Measurements from ENCODE around the gene DNAL1. TPM values are rescaled to one million over a fixed set of nuclear protein-coding genes. Genes with fewer than 3 reads are reported as not detected.
A peak's percentile ranks its signal among the peaks of the same experiment; 100 is the strongest.

The DNAL1 gene
- total and polyA plus RNA-seq, 8 donors: 14.6 to 19.5 (median 17.0) TPM

GRCh38 chr14:73748858-73749357, 104.1 kb downstream of the DNAL1 start:
- no peaks in the 10 kb centered on the region for H3K27me3 ChIP-seq
- TF ChIP-seq, protein P1, sequence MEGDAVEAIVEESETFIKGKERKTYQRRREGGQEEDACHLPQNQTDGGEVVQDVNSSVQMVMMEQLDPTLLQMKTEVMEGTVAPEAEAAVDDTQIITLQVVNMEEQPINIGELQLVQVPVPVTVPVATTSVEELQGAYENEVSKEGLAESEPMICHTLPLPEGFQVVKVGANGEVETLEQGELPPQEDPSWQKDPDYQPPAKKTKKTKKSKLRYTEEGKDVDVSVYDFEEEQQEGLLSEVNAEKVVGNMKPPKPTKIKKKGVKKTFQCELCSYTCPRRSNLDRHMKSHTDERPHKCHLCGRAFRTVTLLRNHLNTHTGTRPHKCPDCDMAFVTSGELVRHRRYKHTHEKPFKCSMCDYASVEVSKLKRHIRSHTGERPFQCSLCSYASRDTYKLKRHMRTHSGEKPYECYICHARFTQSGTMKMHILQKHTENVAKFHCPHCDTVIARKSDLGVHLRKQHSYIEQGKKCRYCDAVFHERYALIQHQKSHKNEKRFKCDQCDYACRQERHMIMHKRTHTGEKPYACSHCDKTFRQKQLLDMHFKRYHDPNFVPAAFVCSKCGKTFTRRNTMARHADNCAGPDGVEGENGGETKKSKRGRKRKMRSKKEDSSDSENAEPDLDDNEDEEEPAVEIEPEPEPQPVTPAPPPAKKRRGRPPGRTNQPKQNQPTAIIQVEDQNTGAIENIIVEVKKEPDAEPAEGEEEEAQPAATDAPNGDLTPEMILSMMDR (IDR thresholded peaks at IDR 0.05): no peak
- H3K4me3 ChIP-seq: no peak overlapping the region
- intact Hi-C loops (cut with DNase I): no loop called here
- ATAC-seq (no peak), DNase-seq (no peak)
- peak overlapping the region in 1 of 2 donors; percentile 92 for H3K27ac ChIP-seq
- no peaks in the 10 kb centered on the region for H3K36me3 ChIP-seq
- no peaks in the 10 kb centered on the region for H3K9me3 ChIP-seq
- H3K4me1 ChIP-seq: peaks cover 78 to 100% of the 10 kb centered on the region in 2 donors

- Histone ChIP-seq H3K4me3 (no peak overlapping the region), H3K9me3 (no peaks in the 10 kb centered on the region), H3K36me3 (no peaks in the 10 kb centered on the region), H3K27me3 (no peaks in the 10 kb centered on the region), H3K4me1 (peaks cover 78 to 100% of the 10 kb centered on the region in 2 donors), H3K27ac (peak overlapping the region in 1 of 2 donors; percentile 92)
- DNase-seq: no peak
- TF ChIP-seq, protein P1 (IDR thresholded peaks at IDR 0.05): no peak
- intact Hi-C loops (cut with DNase I): no loop called here
- ATAC-seq: no peak
These were observed 105.1 kb downstream of the DNAL1 start for GRCh38 chr14:73749706-73750530.

DNA sequence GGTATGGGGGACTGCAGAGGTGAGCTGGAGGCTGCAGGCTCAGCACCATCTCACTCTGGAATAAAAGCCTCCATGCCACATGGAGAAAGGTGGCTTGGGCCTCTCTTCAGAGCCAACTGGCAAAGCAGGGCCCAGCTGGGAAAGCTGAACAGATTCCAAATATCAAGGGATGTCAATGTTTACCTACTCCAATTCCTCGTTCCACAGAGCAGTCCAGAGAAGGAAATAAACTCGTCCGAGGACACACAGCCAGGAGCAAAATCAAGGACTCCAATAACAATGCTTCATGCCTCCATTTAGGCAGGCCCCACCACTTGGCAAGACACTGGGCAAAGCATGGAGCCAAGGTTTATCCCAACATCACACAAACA, 105.7 kb downstream of the DNAL1 start:
- no peak overlapping the region for H3K4me3 ChIP-seq

GRCh38 chr14:73751157-73751691, 106.4 kb downstream of the DNAL1 start:
- no peaks in the 10 kb centered on the region for H3K9me3 ChIP-seq
- ATAC-seq (no peak), DNase-seq (no peak)
- H3K4me3 ChIP-seq: no peak overlapping the region
- intact Hi-C loops (cut with DNase I): no loop called here
- H3K36me3 ChIP-seq: no peaks in the 10 kb centered on the region
- TF ChIP-seq, protein P1 (IDR thresholded peaks at IDR 0.05): no peak
- peak overlapping the region; percentile 83 to 92 for H3K27ac ChIP-seq
- no peaks in the 10 kb centered on the region for H3K27me3 ChIP-seq
- H3K4me1 ChIP-seq: peaks cover 80 to 100% of the 10 kb centered on the region in 2 donors

More for the DNA sequence above, 105.7 kb downstream of the DNAL1 start:
- no peaks in the 10 kb centered on the region for H3K36me3 ChIP-seq
- DNase-seq (no peak), ATAC-seq (no peak)
- peak overlapping the region in 1 of 2 donors; percentile 92 for H3K27ac ChIP-seq
- no peaks in the 10 kb centered on the region for H3K27me3 ChIP-seq
- TF ChIP-seq, protein P1 (IDR thresholded peaks at IDR 0.05): no peak
- intact Hi-C loops (cut with DNase I): no loop called here
- H3K9me3 ChIP-seq: no peaks in the 10 kb centered on the region
- H3K4me1 ChIP-seq: peaks cover 78 to 100% of the 10 kb centered on the region in 2 donors

- H3K9me3 ChIP-seq: no peaks in the 10 kb centered on the region
- peak overlapping the region; percentile 83 to 92 for H3K27ac ChIP-seq
- TF ChIP-seq, protein P1 (IDR thresholded peaks at IDR 0.05): peak in 1 of 2 donors; percentile 11
- H3K27me3 ChIP-seq: no peaks in the 10 kb centered on the region
- H3K4me1 ChIP-seq: peaks cover 80 to 100% of the 10 kb centered on the region in 2 donors
- no peaks in the 10 kb centered on the region for H3K36me3 ChIP-seq
- no peak overlapping the region for H3K4me3 ChIP-seq
- DNase-seq (peak in 1 of 4 donors; percentile 68), ATAC-seq (peak; percentile 4)
- intact Hi-C loops (cut with DNase I): no loop called here
These were observed 107.7 kb downstream of the DNAL1 start for GRCh38 chr14:73752297-73752992.
